NCI-H2227 treated with DMSO at 0.1 percent for 48 hours (cell line): ENCODE measurements around the gene GBF1.
"Not testable (repeated sequence)": the region's sequence is repeated elsewhere in the genome, so short reads cannot be mapped to it uniquely, and the experiment has no call there.

Experiments used
- DNase-seq: peaks from one replicate; lab custom pipeline; 2025; lab: John Stamatoyannopoulos, UW

GBF1 gene

DNA sequence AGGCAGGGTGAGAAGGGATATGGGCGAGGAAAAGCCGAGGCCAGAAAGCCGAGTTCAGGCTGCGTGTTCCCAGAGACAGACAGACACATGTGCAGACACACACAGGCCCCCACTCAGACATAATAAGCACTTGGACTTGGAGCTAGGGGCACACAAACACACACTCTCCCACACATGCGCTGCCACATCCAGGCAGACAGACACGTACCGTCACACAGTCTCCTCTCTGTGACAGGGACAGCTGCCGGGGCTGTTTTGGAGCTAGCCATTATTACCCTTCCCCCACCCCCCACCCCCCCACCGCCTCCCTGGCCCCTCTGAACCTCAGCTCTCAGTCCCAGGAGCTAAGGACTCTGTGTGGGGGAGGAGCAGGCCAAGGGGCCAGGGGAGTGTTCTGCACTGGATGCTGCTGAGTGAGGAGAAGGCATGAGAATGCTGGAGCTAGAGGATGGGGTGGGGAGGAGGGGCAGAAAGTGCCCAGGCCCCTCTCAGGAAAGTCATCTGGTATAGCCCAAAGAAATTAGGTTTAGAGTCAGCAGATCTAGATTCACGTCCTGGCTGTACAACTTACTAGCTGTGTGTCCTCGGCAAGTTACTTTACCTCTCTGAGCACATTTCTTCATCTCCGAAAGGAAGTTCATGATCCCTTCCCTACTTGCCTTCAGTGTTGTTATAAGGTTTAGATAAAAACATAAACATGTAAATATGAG lies 10.3 kb upstream of the GBF1 start:
- peak; percentile 3 for DNase-seq

DNA sequence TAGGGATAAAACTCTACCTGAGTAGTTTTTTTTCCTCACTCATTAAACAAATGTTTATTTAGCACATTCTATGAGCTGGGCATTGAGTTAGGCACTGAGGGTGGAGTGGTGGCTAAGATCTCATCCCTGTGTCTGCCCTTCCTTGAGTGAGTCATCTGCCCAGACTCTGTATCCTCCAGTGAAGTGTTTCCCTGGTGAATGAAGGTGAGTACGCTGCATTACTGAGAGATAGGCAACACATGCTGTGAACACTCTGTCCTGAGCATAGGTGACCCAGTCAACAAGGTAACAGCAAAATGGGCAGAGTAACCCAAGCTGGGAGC lies 9.8 kb upstream of the GBF1 start:
- no peak for DNase-seq

DNA sequence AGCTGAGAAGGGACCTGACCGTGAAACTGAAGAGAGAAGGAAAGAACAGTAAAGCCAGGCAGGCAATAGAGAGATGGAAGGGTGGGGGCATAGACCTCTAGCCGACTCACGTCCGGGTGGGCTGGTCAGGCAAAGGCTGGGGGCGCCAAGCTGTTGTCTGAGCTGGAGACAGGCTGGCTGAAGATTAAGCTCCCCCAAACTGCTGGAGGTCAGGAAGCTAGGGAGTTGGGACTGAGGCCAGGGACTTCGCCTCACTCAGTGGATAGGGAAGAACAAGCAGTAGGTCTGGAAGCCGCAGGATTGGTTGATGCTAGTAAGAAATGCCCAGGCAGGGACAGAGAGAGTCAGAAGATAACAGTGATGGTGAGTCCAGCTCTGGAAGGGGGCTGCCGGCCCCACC lies 9.3 kb upstream of the GBF1 start:
- no peak for DNase-seq

DNA sequence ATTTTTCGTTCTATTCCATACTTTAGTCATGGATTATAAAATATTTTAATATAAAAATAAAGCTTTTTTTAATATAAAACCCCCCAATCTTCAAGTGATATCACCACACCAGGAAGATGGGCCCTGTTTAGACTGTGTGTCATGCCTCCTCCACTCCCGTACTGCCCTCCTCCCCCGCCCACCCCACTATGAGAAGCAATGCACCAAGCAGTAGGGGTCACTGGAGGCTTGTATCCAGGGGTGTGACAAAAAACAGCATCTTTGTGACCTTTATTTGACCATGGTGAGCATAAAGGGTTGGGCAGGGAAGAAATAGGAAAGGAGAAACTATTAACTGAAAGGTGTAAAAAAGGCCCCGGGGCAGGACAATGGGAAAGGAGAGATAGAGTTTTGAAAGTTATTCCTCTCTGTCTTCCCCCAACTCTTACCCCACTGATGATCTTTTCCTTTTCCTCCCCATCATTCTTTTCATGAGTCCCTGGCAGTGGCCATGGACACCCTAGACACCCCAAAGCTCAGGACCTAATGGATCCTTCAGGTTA lies 7.5 kb upstream of the GBF1 start:
- no peak for DNase-seq

DNA sequence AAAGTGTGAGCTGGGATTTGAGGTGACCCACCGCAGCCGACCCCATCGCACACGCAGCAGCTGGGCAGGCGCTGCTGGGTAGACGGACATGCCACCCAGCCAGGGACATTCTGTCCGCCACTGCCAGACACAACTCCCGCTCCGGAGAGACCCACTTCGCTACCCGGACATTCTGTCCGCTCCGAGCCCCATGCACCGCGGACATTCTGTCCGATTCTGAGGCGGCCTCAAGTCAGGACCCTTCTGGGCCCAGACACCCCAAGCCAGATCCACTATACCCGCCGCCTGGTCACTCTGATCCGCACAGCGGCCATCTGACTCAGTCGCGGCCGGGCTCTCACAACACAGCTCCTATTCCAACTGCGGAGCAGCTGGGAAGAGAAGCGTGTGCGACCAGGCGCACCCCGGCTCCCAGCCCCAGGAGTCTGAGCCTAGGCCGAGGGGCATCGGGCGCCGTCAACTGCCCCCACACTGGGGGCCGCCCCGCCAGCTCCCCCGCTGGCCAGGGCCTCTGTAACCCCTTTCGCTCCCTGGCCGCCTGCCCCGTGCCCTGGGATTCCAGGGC lies 4.8 kb upstream of the GBF1 start:
- no peak for DNase-seq

DNA sequence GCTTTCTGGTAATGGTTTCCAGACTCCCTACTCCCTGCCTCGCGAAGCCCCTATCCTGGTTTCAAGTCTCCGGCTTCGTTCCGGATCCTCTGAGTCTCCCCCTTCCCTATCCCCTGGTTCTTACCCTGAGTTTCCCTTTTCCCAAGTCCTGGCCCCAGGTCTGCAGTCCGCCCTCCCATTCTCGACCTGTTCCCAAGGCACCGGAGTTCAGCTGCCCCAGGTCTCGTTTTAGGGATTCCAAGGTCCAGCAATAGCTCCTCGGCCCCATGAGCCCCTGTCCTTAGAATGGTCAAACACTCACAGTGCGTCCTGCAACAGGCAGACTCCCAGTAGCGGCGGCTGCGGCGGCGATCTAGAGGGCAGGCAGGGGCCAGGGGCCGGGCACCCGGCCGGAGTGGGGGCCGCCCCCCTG lies 4.3 kb upstream of the GBF1 start:
- no peak for DNase-seq

DNA sequence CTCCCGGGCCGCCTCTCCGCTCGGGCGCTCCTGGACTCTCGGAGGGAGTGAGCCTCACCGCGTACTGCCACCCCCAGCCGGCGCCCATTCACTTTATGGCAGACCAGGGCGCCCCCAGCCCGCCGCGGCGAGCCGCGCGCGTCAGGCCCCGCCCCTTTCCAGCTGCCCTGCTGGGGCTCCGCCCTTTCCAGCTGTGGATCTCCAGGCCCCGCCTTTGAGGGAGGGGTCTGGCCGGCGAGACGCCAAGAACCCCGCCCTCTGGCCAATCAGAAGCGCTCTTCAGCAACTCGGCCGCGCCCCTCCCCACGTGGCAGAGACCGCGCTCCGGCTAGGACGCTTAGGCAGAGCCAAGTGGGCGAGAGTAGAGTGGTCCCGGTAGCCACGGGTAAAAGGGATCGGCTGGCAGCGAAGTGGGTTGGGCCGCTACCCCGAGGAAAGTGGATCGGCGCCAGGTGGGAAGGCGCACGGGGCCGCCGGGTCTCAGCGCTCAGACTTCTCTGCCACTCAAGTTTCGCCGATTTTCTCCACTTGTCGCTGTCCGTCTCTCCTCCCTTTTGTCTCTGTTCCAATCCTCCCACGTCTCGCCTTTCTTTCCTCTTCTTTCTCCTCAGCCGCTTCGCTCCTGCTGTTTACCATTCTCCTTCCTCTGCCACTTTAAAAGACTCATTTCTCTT lies 3.8 kb upstream of the GBF1 start, which contains the start of gene PITX3:
Gene PITX3, minus strand, starts transcription at position 69 of the 674 bp plus-strand sequence. CDS start 9,432 bp downstream, outside the sequence.
- peak; percentile 82 for DNase-seq

DNA sequence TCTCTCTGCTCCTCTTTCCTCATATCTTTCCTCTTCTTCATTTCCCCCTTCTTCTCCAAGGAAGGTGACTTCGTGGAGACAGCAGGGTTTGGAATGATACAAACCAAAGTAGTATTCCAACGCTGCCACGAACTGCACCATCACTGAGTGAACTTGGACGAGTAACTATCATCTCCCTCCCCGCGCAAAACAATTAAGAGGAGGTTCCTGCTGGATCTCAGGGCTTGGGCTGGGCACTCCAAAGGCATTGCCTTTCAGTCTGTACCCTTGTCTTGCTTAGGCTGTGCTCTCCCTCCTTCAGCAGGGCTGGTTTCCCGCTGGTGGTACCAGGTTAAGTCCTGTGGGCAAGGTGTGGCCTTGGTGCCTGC lies 3.2 kb upstream of the GBF1 start:
- DNase-seq, result no peak

DNA sequence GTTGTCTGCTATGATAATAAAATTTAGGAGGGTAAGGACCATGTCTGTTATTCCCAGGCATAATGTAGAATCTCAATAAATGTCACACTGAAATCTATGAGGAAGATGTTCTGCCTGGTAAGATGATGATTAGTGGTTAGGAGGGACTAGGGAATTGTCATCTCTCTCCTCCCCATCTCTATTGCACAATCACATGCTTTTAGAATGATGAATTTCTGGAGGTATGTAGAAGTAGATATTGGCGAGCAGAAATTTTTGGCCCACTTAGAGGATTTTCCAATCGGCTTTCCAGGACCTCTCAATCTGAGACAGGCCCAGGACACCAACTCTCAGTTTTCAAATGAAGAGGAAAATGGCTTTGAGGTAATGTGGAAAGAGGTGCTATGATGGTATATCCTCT lies 2.0 kb upstream of the GBF1 start:
- no peak for DNase-seq

DNA sequence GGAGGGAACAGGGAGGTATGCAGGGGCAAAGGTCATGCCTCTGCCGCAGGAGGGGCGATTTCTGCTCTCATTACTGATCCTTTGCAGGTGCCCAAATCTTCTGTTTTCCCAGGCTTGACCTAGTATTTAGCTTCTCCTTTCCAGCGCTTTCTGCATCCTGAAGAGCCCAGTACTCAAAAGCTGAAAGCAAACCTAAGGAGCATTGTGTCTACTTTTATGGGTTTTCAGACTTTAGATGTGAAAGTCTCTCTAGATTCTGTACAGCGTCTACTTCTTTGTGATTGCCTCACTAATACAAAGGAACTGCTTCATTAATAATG lies 560 bp downstream of the GBF1 start:
- no peak for DNase-seq

DNA sequence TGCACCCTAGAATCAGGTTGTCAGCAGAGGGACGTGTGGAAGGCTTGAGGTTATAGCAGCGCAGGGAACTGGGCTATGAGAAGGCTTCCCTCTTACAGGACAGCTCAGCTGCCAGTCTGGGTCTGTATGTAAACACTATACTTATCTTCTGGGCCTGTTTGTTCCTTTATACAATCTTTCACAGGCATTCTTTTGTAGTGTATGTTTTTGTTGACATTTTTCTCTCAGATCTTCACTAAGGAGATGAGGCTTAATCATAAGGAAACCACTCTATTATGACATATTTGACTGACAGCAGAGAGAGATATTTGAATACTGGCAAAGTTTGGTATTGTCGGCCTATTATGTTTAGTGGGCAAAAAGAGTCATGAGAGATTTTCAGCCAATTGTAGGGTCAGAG lies 929 bp downstream of the GBF1 start:
- DNase-seq, result no peak

DNA sequence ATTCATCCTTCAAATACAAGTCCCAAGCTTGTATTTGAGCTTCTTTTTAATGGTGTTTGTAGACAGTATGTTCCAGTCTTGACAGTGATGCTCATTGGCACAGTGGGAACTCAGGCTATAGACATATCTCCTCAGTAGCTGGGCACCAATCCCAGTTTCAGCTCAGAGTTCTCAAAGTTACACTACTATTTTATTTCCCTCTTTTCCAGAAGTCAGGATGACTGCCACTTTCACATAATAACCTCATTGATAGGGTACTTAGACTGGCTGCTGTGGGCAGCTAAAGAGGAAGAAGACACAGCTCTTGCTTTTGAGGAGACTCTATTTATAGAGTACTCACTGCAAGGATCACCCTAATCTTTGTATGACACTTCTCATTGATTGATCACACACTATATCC lies 2.4 kb downstream of the GBF1 start:
- DNase-seq, result no peak

DNA sequence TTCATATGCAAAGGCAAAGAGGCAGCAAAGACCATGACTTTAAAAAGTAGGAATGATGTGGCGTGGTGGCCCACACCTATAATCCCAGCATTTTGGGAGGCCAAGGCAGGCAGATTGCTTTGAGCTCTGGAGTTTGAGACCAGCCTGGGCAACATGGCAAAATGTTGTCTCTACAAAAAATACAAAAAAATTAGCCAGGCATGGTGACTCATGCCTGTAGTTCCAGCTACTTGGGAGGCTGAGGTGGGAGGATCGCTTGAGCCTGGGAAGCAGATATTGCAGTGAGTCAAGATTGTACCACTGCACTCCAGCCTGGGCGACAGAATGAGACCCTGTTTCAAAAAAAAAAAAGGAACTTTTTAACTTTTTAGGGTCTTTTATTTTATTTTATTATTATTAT lies 7.2 kb downstream of the GBF1 start:
- DNase-seq, result not testable (repeated sequence)

DNA sequence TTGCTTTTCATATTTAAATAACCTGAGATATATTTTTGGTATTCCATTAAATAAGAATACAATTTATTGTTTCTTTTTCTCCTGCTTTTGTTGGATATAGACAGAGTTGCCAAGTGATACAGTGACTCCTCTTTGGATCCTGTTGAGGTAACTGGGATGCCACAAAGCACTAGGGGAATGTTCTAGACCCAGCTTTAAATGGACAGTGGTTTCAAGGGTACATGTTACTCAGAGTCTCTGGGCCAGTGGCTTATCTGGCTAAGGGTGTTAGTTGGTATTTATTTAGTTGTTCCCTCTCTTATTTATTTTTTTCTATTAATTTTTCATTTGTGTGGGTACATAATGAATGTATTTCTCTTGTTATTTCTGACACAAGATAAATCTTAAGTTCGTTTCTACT lies 9.1 kb downstream of the GBF1 start:
- no peak for DNase-seq

DNA sequence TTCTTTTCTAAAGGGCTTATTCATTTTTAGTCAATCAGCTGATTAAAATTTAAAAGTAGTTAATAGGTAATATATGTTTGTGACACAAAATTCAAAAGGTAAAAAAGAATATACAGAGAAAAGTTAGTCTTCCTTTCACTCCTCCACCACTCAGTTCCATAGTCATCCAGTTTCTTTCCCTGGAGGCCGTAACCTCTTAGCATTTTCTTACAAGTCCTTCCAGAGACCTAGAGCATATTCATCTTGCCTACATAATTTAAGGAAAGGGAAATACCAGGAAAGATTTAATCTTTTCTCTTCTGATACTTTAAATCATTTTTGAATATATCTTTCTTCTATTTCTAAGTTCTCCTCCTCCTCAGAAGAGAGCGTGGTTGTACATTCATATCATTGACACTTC lies 10.1 kb downstream of the GBF1 start:
- DNase-seq, result no peak

DNA sequence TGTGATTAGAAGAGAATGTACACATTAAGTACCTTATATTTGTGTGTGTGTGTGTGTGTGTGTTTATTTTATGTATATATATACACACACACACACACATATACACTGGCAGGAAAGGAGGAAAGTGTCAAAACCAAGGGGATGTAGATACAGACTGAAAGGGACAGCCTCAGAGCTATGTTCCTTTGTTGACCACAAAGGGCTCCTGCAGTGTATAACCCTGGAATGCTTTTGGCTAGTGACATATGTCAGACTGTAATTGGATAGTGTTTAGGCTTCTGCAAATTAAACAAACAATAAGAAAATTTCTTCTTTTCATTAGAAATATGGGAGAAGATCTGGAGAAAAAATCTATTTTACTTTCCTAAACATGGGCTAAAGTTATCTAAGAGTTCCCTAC lies 15.9 kb downstream of the GBF1 start:
- no peak for DNase-seq

DNA sequence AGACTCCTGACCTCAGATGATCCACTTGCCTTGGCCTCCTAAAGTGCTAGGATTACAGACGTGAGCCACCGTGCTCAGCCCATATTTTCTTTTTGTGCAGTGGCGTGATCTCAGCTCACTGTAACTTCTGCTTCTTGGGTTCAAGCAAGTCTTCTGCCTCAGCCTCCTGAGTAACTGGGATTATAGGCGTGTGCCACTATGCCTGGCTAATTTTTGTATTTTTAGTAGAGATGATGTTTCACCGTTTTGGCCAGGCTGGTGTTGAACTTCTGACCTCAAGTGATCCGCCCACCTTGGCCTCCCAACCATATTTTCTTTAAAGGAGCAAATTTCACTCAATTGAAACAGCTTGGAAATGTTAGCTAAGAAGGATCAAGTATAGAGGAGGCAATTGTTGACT lies 16.5 kb downstream of the GBF1 start:
- DNase-seq, result no peak

DNA sequence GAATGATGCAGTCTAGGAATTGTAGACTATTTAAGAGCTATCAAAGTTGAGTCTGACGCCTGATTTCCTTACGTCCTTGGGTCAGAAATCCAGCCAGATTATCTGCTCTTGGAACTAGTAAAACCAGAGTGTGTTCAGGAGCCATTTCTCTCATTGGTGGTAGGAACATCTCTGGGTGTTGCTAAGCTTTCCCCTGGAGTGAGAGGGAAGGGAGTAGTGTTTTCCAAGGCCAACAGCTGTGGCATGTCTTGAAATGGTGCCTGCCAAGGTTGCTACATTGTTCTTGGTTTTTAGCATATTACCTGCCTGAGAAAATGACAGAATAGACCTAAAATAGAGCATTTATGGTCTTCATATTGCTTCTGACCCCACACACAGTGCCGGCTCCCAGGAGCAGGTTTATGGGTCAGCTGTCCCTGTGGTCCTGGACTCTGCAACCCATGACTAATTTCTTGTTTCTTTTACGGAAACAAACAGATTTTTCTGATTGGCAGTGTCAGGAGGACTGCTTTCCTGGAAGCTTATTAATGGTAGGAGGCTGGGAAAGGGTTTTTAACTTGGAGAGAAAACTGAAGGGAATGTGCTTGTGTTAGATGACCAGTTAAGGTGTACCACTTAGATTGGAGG lies 17.5 kb downstream of the GBF1 start:
- no peak for DNase-seq

DNA sequence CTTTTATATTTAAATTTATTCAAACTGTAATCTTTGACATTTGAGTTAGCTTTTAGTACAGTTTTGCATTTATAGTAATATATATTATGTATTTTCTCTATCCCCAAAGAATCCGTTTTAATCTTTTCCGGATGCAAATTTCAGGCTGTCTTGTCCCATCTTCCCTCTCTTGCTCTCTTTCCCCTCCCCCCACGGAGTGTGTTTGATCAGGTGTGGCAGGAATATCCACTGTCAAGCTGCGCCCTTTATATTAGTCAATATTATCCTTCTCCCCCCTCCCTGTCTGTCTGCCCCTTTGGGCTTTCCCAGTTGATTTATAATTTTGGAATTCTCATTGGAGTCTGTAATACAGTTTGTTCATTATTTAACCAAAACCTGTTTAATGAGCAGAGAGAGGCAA lies 19.0 kb downstream of the GBF1 start:
- DNase-seq, result no peak

DNA sequence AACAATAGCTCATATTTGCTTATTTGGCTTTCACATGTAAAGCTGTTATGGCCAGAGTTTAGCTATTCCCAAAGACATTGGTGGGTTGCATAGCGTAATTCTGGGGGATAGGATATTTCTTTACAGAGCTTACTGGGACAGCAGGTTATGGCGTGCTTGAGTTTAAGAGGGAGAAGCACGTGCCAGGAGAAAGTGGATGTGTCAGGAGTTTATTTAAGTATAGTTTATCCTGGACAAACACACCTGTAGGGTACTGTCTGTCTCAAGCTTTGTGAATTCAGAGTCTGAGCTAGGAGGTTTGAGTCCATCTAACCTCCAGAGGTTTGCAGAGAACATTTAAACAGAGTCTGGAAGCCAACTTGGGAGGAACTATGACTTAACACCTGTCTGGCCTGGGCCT lies 21.3 kb downstream of the GBF1 start:
- DNase-seq, result no peak

DNA sequence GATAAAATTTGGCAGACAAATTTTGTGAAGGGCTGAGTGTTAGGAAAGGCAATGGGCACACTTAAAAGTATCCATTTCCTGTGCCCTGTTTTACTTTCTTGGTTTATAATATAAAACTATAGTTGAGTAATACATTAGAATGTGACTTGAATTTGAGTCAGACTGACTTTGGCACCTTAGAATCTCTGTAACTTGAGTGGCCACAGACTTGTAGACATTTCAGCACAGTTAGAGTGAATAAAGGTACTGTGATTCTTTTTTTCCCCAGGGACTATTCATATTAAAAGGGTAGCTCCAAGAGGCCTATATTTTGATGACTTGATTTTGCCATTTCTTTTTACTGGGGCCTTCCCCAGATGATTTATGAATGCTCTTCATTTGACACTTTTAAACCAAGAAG lies 22.4 kb downstream of the GBF1 start:
- no peak for DNase-seq

DNA sequence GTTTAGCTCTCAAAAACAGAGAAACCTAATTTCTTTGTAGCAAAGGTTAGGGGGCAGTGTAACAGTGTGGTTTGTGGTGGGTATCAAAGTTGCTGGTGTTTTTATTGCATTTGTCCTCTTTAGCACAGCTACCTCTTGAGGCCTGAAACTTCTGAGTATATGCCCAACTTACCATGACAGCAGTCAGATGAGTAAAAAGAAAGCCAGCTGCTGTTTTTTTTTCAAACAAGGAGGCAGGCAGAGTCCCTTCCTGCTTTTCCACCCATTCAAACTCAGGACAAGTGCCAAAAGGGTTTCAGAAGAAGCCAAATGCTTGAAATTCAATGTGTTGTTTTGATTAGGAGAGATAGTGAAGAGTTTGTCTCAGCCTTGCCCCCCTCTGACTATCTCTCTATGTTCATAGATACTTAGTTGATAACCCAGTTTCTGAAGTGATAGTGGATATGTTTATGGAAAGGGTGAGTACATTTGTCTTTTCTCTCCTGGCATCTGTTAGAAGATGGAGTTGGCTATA lies 23.1 kb downstream of the GBF1 start:
- DNase-seq, result no peak

DNA sequence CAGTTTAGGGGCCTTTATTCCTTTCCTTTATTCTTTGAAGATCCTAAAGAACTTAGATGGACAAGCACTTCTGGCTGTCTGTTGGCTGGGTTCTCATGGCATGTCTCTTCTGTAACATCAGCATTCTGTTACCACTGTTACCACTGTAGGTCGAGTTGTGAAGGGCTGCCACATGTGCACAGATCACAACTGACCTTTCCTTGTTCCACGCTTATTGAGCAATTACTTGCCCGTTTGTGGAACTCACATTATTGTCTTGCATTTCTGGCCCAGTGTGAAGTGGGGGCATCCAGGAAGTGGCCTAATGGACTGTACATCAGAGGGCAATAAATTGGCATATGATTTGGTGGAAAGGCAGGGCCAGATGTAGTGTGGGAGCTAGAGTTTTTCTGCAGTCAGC lies 23.7 kb downstream of the GBF1 start:
- DNase-seq, result no peak
